Testis (tissue), 2 donors: ENCODE data around the gene SDK2.

ENCODE experiments used
- POLR2A ChIP-seq: fragments of 450-650 bp; IDR thresholded peaks from one replicate; pipeline ENCODE4 v1.6.1; 2017; ENCODE audit warnings: antibody characterized with exemption, mild to moderate bottlenecking, moderate library complexity
- TF ChIP-seq, protein P1 (sequence below), 3 experiments: fragments of 450-650 bp in 2 of 3; fragments of 200-600 bp in 1 of 3; sonication (generic) in 1 of 3; IDR thresholded peaks; one replicate each; pipeline ENCODE4 v1.5.1; 2016 to 2019; ENCODE audit warnings: antibody characterized with exemption in 3 of 3, mild to moderate bottlenecking in 2 of 3, moderate library complexity in 1 of 3

- TF ChIP-seq, protein P1, sequence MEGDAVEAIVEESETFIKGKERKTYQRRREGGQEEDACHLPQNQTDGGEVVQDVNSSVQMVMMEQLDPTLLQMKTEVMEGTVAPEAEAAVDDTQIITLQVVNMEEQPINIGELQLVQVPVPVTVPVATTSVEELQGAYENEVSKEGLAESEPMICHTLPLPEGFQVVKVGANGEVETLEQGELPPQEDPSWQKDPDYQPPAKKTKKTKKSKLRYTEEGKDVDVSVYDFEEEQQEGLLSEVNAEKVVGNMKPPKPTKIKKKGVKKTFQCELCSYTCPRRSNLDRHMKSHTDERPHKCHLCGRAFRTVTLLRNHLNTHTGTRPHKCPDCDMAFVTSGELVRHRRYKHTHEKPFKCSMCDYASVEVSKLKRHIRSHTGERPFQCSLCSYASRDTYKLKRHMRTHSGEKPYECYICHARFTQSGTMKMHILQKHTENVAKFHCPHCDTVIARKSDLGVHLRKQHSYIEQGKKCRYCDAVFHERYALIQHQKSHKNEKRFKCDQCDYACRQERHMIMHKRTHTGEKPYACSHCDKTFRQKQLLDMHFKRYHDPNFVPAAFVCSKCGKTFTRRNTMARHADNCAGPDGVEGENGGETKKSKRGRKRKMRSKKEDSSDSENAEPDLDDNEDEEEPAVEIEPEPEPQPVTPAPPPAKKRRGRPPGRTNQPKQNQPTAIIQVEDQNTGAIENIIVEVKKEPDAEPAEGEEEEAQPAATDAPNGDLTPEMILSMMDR (IDR thresholded peaks at IDR 0.05): no peak
- no peak for TF ChIP-seq POLR2A
Measured at GRCh38 chr17:73524941-73525679, 119.1 kb downstream of the SDK2 start.
